Nephron progenitor cell (in vitro differentiated cells): ENCODE measurements around the gene MLXIP.

Source experiments
- DNase-seq: peaks from one replicate; pipeline ENCODE4 v3.0.0; 2021
- H3K27ac Mint-ChIP-seq: 2 replicates; pipeline ENCODE4 v1.8.0; 2021; ENCODE audit warnings: mild to moderate bottlenecking, moderate library complexity, mixed read lengths
- H3K27me3 Mint-ChIP-seq: 2 replicates; pipeline ENCODE4 v1.8.0; 2021; ENCODE audit warnings: mild to moderate bottlenecking, low read depth, mixed read lengths; ENCODE audit not compliant: poor library complexity
- H3K36me3 Mint-ChIP-seq: 2 replicates; pipeline ENCODE4 v1.8.0; 2021; ENCODE audit warnings: low read depth, mixed read lengths
- H3K4me1 Mint-ChIP-seq: 2 replicates; pipeline ENCODE4 v1.8.0; 2021; ENCODE audit warnings: mixed read lengths
- H3K4me3 Mint-ChIP-seq: 2 replicates; pipeline ENCODE4 v1.8.0; 2021; ENCODE audit warnings: mild to moderate bottlenecking, moderate library complexity, mixed read lengths
- H3K9me3 Mint-ChIP-seq: 2 replicates; pipeline ENCODE4 v1.8.0; 2021; ENCODE audit warnings: mild to moderate bottlenecking, moderate library complexity, mixed read lengths
- TF ChIP-seq, protein P1 (sequence below): fragments of 200-600 bp; sonication (generic); IDR thresholded peaks from 2 replicates; pipeline ENCODE4 v1.5.0; 2021; ENCODE audit warnings: antibody characterized with exemption

Gene MLXIP

DNA sequence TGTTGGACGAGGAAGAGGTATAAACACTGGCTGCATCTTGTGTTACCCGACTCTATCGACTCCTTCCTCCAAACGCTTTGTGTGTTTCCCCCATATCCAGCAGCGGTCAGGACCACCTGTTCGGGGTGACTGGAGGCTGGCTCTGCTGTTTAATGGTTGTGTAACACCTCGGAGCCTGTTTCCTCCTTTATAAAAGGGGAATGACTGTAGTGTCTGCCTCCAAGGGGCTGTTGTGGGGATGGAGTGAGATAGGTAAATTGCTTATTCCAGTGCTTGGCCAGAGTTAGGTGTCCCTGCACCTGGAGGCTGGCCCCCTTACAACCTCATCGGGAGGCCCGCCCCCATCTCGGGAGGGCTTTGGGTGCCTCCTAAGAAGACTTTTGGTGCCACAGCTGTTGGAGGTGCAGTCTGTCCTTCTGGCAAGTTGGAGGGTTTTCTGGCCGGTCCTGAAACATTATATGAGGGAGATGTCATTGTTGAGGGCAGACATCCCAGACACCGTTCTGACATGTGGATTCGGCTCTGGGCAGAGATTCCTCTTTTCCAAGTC is 1.1 kb downstream of the MLXIP start:
- no peak for DNase-seq
- Mint-ChIP-seq H3K36me3 (peaks cover 24% of the 10 kb centered on the region), H3K4me1 (peaks cover 58% of the 10 kb centered on the region), H3K27ac (peak overlapping the region; percentile 71), H3K27me3 (no peaks in the 10 kb centered on the region), H3K9me3 (no peaks in the 10 kb centered on the region), H3K4me3 (peak overlapping the region; percentile 84)
- TF ChIP-seq, protein P1, sequence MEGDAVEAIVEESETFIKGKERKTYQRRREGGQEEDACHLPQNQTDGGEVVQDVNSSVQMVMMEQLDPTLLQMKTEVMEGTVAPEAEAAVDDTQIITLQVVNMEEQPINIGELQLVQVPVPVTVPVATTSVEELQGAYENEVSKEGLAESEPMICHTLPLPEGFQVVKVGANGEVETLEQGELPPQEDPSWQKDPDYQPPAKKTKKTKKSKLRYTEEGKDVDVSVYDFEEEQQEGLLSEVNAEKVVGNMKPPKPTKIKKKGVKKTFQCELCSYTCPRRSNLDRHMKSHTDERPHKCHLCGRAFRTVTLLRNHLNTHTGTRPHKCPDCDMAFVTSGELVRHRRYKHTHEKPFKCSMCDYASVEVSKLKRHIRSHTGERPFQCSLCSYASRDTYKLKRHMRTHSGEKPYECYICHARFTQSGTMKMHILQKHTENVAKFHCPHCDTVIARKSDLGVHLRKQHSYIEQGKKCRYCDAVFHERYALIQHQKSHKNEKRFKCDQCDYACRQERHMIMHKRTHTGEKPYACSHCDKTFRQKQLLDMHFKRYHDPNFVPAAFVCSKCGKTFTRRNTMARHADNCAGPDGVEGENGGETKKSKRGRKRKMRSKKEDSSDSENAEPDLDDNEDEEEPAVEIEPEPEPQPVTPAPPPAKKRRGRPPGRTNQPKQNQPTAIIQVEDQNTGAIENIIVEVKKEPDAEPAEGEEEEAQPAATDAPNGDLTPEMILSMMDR, result no peak

DNA sequence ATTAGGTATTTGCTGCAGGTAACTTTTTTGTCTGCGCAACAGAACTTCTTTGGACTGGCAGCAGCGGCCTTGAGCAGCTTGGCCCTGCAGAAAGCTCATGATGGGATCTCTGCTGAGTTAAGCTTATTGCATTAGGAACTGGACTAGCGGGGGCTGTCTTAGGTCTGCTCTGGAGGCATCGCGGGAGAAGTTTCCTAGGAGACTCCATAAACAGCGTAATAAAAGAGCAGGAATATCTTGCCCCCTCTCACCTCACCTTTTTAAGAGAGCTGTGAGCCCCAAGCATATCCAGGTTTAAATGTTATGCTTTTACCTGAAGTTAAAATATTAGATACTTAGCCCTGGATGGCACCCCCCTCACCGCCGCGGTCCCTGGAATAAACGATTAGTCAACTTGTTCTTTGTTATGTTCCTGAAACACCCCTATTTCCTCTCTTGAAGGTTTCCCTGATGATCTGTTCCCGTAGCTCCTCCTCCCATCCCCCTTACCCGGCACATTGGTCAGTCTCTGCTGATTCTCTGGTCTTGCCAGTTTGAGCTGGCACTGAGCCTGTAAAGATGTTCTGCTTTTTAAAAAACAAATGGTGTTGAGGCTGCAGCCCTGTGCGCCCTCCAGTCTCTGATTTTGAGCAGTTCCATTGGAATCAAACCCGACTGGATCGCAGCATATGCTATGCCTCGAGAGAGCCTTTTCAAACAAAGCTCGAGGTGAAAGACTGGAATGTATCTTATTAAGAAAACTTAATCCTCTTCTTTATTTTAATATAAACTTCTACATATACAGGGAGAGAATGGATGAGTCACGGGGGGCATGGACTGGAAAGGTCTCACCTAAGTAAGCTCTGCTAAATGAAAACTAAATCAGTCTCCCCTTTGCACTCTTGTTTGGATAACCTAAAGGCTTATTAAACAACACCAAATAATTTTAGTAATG is 1.9 kb downstream of the MLXIP start:
- Mint-ChIP-seq H3K36me3 (peaks cover 20% of the 10 kb centered on the region), H3K9me3 (no peaks in the 10 kb centered on the region), H3K4me3 (peak overlapping the region; percentile 84), H3K4me1 (peaks cover 60% of the 10 kb centered on the region), H3K27me3 (no peaks in the 10 kb centered on the region), H3K27ac (peak overlapping the region; percentile 71)
- no peak for DNase-seq
- TF ChIP-seq, protein P1, result no peak

DNA sequence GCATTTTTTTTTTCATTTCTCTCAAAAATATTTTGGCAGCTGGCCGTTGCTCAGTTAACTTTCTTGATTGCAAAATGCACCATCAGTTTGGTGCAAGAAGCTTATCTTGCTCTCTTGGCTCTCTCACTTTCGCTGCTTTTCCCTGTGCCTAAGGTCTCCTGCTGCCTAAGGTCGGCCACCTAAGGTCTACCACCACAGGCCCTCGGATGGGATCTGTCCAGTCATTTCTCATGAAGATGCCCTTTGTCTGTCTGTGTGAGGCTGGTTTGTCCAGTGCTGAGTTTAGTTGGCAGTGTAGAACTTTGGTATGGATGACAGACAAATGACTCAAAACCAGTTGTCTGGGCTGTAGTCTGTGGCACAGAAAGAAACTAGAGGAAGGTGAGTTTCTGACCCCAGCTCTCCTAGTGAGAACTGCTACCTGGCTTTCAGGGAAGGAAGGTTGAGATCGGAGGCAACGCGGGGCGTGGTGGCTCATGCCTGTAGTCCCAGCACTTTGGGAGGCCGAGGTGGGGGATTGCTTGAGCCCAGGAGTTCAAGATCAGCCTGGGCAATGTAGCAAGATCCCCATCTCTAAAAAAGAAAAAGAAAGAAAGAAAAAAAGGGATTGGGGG is 2.6 kb downstream of the MLXIP start:
- Mint-ChIP-seq H3K4me3 (peak overlapping the region; percentile 84), H3K36me3 (peaks cover 22% of the 10 kb centered on the region), H3K27ac (peak overlapping the region; percentile 93), H3K4me1 (peaks cover 64% of the 10 kb centered on the region), H3K27me3 (no peaks in the 10 kb centered on the region), H3K9me3 (no peaks in the 10 kb centered on the region)
- TF ChIP-seq, protein P1, result no peak
- DNase-seq, result no peak

DNA sequence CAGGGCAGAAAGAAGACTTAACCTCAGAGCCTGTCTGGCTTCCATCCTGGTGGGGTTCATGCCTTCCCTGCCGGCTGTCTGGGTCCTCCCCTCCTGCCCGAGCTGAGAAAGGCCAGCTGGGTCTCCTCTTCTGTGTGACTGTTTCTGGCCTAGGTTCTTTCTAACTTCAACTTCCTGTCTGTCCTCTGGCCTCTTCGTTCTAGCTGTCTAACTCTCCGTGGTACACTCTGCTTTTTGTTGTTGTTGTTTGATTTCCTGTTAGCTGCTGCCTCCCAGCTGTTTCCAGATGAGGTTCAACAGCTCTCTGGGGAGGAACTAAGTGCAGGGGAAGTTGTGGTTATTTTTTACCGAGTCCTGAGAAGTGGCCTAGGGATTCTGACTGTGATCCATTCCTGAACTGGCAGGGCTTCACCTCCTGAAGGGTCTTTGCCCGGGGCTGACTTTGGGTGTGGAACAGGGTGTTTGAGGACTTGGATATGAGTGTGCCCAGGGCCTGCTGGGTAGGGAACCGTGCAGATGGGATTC is 3.2 kb downstream of the MLXIP start:
- H3K27me3 Mint-ChIP-seq, result no peaks in the 10 kb centered on the region
- TF ChIP-seq, protein P1, result no peak
- no peak for DNase-seq
- peaks cover 22% of the 10 kb centered on the region for H3K36me3 Mint-ChIP-seq
- peaks cover 70% of the 10 kb centered on the region for H3K4me1 Mint-ChIP-seq
- peak overlapping the region; percentile 84 for H3K4me3 Mint-ChIP-seq
- H3K9me3 Mint-ChIP-seq, result no peaks in the 10 kb centered on the region
- peak overlapping the region; percentile 87 for H3K27ac Mint-ChIP-seq

DNA sequence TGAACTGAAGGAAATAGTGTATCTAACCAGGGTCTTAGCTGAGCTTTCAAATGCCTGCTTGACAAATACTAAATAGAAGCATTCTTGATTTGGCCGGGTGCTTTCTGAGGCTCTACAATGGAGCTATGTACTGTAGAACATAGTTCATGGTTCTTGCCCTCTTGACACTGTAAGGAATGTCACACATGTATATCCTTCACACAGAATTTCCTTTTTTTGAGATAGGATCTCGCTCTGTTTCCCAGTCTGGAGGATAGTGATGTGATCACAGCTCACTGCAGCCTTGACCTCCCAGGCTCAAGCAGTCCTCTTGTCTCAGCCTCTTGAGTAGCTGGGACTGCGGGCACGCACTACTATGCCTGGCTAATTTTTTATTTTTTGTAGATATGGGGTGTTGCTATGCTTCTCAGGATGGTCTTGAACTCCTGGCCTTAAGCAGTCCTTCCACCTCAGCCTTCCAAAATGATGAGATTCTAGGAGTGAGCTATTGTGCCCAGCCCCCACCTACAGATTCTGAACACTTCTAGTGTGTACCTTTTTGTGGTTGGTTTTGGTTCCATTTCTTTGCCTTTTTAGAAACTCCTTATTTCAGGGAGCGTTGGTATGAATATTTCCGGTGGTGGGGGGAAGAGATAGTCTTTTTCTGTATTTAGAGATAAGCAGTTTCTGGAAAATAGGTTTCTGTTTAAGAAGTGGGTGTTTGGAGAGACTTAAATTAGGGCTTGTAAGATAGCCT is 4.2 kb downstream of the MLXIP start:
- Mint-ChIP-seq H3K4me1 (peaks cover 79% of the 10 kb centered on the region), H3K9me3 (no peaks in the 10 kb centered on the region), H3K27me3 (no peaks in the 10 kb centered on the region), H3K36me3 (peaks cover 22% of the 10 kb centered on the region), H3K4me3 (peak overlapping the region; percentile 4), H3K27ac (no peak overlapping the region)
- TF ChIP-seq, protein P1, result no peak
- DNase-seq, result no peak
